Mononuclear cell (primary cell): ENCODE results near the gene TSPAN32. TPM values are rescaled to one million over a fixed set of nuclear protein-coding genes. Genes with fewer than 3 reads are reported as not detected.

Source experiments
- H3K27me3 ChIP-seq: 2 replicates; pipeline ENCODE4 v1.6.0; 2011; ENCODE audit warnings: low read length, control low read depth; ENCODE audit not compliant: insufficient read depth
- H3K4me1 ChIP-seq: 2 replicates; pipeline ENCODE4 v1.5.1; 2011; ENCODE audit warnings: mild to moderate bottlenecking, low read length, control low read depth; ENCODE audit not compliant: insufficient read depth
- H3K4me3 ChIP-seq: 2 replicates; pipeline ENCODE4 v1.5.1; 2011; ENCODE audit warnings: mild to moderate bottlenecking, low read length, moderate library complexity
- H3K9me3 ChIP-seq: 2 replicates; pipeline ENCODE4 v1.5.1; 2011; ENCODE audit warnings: low read depth, mild to moderate bottlenecking, control low read depth, low read length
- total RNA-seq: library from RNA; depleted of rRNA; stranded (reverse); fragments of >200 nt; gene quantifications from one replicate; pipeline ENCODE4 v1.2.3, GENCODE V29; 2012

Gene TSPAN32
- total RNA-seq, 1 donor: 21.6 TPM

GRCh38 chr11:2290351-2290841, 11.4 kb upstream of the TSPAN32 start:
- Histone ChIP-seq H3K4me1 (peaks cover 24% of the 10 kb centered on the region), H3K4me3 (no peak overlapping the region), H3K27me3 (no peaks in the 10 kb centered on the region), H3K9me3 (no peaks in the 10 kb centered on the region)

GRCh38 chr11:2293531-2293971, 8.3 kb upstream of the TSPAN32 start:
- Histone ChIP-seq H3K27me3 (no peaks in the 10 kb centered on the region), H3K4me3 (no peak overlapping the region), H3K9me3 (no peaks in the 10 kb centered on the region), H3K4me1 (peaks cover 25% of the 10 kb centered on the region)

- H3K27me3 ChIP-seq: no peaks in the 10 kb centered on the region
- peaks cover 32% of the 10 kb centered on the region for H3K4me1 ChIP-seq
- H3K9me3 ChIP-seq: no peaks in the 10 kb centered on the region
- no peak overlapping the region for H3K4me3 ChIP-seq
These were observed 7.6 kb upstream of the TSPAN32 start for GRCh38 chr11:2293984-2294925.

- Histone ChIP-seq H3K27me3 (no peaks in the 10 kb centered on the region), H3K4me1 (peaks cover 38% of the 10 kb centered on the region), H3K4me3 (no peak overlapping the region), H3K9me3 (no peaks in the 10 kb centered on the region)
These were observed 6.9 kb upstream of the TSPAN32 start for GRCh38 chr11:2294926-2295290.

GRCh38 chr11:2295971-2296912, 5.6 kb upstream of the TSPAN32 start:
- H3K4me1 ChIP-seq: peaks cover 43% of the 10 kb centered on the region
- H3K27me3 ChIP-seq: no peaks in the 10 kb centered on the region
- H3K9me3 ChIP-seq: no peaks in the 10 kb centered on the region
- H3K4me3 ChIP-seq: no peak overlapping the region

GRCh38 chr11:2296913-2297622, 4.7 kb upstream of the TSPAN32 start:
- no peaks in the 10 kb centered on the region for H3K9me3 ChIP-seq
- no peaks in the 10 kb centered on the region for H3K27me3 ChIP-seq
- no peak overlapping the region for H3K4me3 ChIP-seq
- H3K4me1 ChIP-seq: peaks cover 43% of the 10 kb centered on the region

- Histone ChIP-seq H3K9me3 (no peaks in the 10 kb centered on the region), H3K4me1 (peaks cover 44% of the 10 kb centered on the region), H3K4me3 (no peak overlapping the region), H3K27me3 (no peaks in the 10 kb centered on the region)
These were observed 4.2 kb upstream of the TSPAN32 start for GRCh38 chr11:2297623-2298030.

GRCh38 chr11:2298131-2298794, 3.5 kb upstream of the TSPAN32 start:
- H3K4me1 ChIP-seq: peaks cover 50% of the 10 kb centered on the region
- no peaks in the 10 kb centered on the region for H3K9me3 ChIP-seq
- no peaks in the 10 kb centered on the region for H3K27me3 ChIP-seq
- no peak overlapping the region for H3K4me3 ChIP-seq

- no peaks in the 10 kb centered on the region for H3K9me3 ChIP-seq
- no peak overlapping the region for H3K4me3 ChIP-seq
- H3K4me1 ChIP-seq: peaks cover 50% of the 10 kb centered on the region
- no peaks in the 10 kb centered on the region for H3K27me3 ChIP-seq
These were observed 2.7 kb upstream of the TSPAN32 start for GRCh38 chr11:2298795-2299761.

- H3K4me3 ChIP-seq: no peak overlapping the region
- peaks cover 50% of the 10 kb centered on the region for H3K4me1 ChIP-seq
- H3K9me3 ChIP-seq: no peaks in the 10 kb centered on the region
- no peaks in the 10 kb centered on the region for H3K27me3 ChIP-seq
These were observed 2.0 kb upstream of the TSPAN32 start for GRCh38 chr11:2299773-2300172.

GRCh38 chr11:2300290-2300935, 1.4 kb upstream of the TSPAN32 start:
- H3K9me3 ChIP-seq: no peaks in the 10 kb centered on the region
- H3K4me1 ChIP-seq: peaks cover 54% of the 10 kb centered on the region
- H3K27me3 ChIP-seq: no peaks in the 10 kb centered on the region
- peak overlapping the region; percentile 62 for H3K4me3 ChIP-seq

GRCh38 chr11:2300936-2301630, 730 bp upstream of the TSPAN32 start:
- H3K4me1 ChIP-seq: peaks cover 60% of the 10 kb centered on the region
- no peaks in the 10 kb centered on the region for H3K27me3 ChIP-seq
- H3K9me3 ChIP-seq: no peaks in the 10 kb centered on the region
- peak overlapping the region; percentile 62 for H3K4me3 ChIP-seq
